Measurements from ENCODE around the gene RNF181.
"Not testable (repeated sequence)": the region's sequence is repeated elsewhere in the genome, so short reads cannot be mapped to it uniquely, and the experiment has no call there.

Gene RNF181

GRCh38 chr2:85577386-85578242 is 17.9 kb upstream of the RNF181 start, which contains the start of gene VAMP8:
Gene VAMP8 (plus strand): TSS chr2:85577586. CDS start chr2:85577647, 61 bp downstream.
- peak; percentile 66 for DNase-seq

DNA sequence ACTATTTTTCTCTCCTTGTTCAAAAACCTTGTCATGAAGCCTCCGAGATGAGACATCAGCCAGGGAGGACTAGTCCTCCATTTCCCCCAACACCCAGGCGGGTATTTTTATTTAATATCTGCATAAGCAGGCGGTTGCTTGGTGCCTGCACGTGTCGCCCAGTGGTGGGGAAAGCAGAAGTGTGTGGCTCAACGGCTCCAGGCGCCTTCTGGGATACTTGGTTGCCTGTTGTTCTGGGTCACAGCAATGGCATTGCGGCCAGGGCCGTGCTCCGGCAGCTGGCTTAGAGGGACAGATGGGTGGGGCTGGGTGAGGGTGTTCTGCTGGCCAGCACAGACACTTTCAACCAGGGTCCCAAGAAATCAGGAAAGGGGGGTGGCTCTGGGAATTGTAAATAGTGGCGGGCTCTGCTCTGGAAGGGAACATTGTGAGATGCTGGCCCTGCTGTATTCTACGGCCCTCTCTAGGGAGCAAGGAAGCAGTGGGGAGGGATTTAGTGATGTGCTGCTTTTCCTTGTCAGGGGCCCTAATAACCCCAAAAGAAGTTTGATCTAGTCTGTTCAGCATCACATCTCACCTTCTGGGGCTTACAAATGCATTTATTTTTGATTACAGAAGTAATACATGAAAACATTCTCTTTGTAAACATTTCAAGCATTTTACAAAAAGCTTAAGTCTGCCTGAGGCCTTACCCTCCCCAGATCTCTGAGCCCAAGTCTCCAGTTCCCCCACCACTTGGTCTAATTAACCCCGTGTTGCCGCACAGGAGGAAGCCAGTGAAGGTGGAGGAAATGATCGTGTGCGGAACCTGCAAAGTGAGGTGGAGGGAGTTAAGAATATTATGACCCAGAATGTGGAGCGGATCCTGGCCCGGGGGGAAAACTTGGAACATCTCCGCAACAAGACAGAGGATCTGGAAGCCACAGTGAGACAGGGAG is 17.0 kb upstream of the RNF181 start:
- DNase-seq: peak; percentile 93

DNA sequence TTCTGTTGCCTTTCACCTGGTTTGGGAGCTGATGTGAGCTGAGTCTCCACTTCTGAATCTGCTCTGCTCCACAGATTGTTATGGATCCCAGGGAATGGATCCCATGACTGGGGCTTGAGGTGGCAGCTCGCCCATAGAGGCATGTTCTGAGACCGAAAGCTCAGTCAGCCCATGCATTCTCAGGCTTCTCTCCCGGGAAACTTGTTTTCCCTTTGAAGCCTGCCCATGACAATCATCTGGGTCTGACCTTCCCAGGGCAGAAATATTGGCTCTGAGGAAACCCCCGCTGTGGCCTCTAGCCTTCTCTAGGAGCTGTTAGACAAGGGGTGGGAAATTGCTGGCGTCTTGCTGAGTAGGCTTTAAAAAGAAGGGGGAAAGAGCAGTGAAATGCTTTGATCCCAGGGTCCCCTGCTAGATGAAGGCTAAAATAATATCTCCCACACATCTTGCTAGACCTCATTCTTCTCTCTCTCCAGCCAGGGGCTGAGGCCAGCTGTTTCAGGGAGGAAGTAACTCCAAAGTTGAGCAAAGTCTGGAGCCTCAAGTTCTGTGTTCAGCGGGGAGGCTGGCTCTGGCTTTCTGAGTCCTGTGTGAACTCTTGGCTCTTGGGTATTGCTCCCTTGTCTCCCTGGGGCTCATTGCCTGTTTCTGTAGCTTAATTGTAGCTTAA is 16.1 kb upstream of the RNF181 start:
- peak; percentile 88 for DNase-seq

- DNase-seq: no peak
Measured at GRCh38 chr2:85580206-85580605, 15.3 kb upstream of the RNF181 start.

DNA sequence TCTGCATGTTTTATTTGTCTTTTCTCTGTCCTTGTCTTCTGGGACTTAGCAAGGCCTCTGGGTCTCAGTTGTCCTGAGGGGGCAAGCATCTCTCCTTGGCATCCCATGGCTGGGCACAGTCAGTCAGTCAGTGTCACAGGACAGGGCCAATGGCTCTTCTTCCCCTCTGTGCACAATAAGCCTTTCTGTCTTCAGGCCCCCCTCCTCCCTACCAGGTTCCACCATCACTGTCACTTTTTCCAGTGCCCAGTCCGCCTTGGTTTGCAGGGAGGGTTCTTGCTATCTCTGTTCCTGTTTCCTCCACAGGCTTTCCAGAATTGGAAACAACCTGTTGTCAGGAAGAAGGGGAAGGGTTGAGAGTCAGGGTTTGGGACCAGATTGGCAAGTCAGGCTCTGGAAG is 13.1 kb upstream of the RNF181 start:
- DNase-seq: no peak

DNA sequence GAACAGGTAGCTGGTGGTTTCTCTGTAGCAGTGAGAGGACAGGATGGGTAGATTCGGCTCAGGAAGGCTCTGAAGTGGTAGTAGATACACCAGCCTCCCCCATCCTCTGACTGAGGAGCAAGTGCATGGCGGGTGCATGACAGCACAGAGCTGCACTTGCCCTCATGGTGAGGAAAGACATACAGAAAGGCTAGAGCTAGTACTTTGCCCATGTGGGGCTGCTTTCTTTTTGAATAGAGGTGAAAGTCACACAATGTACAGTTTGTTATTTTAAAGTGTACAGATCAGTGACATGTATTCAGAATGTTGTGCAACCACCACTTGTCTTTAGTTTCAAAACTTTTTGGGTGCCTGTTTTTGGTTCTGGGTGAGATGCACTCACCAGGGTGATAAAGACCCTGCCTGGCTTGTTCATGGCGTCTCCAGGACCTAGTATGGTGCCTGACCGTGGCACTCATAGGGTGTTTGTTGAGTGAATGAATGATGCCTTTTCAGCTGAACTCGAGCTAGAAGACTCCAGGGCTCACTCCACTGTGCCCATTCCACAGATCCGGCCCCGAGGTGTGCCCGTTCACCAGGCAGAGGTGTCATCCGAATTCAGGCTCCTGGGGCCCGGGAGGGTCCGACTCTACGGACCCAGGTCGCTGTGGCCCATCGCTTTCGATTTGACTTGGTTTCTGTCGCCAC is 11.7 kb upstream of the RNF181 start:
- peak; percentile 26 for DNase-seq

GRCh38 chr2:85584354-85584856 is 11.1 kb upstream of the RNF181 start, which contains the start of gene VAMP5:
Gene VAMP5 (plus strand): TSS chr2:85584431. CDS start chr2:85584491, 60 bp downstream.
- DNase-seq: no peak

DNA sequence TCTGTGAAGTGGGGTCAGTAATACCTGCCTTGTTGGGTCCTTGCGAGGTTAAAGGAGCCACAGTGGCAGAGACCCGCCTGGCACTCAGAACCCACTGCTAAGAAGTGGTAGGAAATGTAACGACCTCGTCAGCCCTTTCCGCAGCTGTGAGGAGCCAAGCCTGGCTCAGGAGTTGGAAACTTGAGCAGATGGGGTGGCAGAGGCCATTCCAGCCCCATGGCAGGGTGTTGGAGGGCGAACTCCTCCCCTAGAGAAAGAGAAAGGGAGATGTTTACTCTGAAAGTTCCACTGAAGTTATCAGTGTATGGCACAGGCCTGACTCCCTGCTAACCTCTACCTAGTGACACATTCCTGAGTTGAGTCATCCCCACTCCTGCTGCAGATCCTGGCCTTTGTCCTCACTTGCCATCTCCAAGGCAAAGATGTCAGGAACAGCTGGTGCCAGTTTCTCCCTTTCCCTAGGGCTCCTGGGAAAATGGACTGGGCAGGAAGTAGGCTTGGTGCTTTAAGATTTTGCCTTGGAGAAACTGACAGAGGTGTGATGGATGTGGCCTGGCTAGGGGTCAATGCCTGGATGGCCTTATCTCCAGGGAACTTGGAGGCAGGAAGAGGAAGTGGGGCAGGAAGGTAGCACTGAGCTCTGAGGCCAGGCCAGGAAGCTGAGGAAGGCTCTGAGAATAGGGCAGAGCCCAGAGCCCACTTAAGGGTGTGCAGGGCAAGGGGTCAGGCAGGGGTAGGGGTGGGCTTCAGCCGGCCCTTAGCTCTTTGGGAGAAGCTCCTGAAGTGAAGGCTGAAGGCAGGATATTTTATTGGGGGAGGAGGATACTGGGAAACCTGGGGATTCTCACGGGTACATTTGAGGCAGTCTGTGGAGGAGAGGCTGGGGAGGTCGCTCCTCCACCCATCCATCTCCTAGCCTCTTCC is 10.4 kb upstream of the RNF181 start:
- peak; percentile 49 for DNase-seq

DNA sequence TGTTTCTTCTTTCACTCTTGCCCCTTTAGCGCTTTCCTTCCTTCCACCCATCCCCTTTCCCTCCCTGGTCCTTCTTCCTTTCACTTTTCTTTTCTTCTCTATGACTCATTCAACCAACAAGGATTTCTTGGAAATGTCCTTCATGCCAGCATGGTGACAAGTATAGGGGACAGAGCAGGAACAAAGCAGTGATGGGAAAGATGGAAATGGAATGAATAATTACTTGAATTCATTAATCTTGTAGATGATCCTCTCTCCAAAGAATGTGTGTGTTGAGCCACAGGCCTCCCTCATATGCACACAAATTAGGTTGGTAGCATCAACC is 9.8 kb upstream of the RNF181 start:
- peak; percentile 75 for DNase-seq

DNA sequence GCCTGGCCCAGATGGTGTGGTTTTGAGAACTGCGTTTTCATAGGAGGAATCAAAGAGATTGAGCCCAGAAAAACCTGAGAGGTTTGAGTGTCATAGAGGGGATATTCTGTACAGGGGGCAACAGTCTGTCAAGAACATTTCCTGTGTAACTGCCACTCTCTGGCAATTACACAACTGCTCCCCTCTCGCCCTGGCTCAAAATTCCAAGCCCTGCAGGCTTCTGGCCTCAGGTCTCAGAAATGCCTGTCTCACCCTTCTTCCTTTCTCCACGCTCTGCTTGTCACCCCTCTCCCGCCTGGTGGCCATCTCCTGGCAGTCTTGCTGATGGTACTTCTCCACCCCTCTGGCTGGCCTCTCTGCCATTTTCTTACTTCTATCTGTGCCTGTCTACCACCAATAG is 7.3 kb upstream of the RNF181 start:
- peak; percentile 35 for DNase-seq

GRCh38 chr2:85588645-85589044 is 6.9 kb upstream of the RNF181 start:
- no peak for DNase-seq

- DNase-seq: no peak
Measured at GRCh38 chr2:85589181-85589580, 6.4 kb upstream of the RNF181 start.

DNA sequence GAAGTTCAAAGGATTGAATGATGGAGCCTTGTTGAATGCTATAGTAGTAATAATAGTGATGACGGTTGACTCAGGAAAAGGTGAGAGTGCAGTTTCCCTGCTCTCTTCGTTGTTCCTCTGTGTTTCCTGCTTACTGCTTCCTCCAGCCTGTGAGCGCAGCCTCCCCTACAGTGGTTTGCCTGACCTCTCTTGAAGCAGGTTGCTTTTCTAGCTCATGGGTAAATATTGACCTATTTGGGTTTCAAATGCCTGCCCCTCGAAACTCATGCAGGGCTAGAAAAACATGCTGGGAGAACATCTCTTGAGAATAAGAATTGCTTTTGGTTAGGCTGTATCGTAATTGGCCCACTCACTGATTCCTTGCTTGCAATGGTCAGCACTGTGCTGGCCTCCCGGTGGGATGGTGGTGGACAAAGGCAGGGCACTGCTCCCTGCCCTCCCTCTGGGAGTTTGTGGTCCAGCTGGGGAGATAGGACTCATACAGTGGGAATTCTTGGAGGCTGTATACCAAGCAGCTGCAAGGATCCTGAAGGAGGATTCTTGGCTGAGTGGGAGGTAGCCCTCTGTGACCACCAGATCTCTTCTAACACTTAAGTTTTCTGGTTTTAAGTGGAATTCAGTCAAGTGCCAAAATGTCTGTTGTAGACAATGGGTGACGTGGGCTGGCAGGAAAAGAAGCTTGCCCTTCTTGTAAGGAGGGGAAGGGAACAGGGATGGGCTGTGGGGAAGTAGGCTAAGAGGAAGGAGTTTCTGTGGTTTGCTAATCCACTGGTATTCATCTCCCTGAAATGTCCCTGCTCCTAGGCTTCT is 5.4 kb upstream of the RNF181 start:
- DNase-seq: peak; percentile 69

GRCh38 chr2:85590950-85591349 is 4.6 kb upstream of the RNF181 start:
- DNase-seq: no peak

GRCh38 chr2:85591563-85591962 is 4.0 kb upstream of the RNF181 start:
- DNase-seq: no peak

GRCh38 chr2:85592299-85592698 is 3.2 kb upstream of the RNF181 start:
- not testable (repeated sequence) for DNase-seq

- DNase-seq: no peak
Measured at GRCh38 chr2:85593023-85593422, 2.5 kb upstream of the RNF181 start.

DNA sequence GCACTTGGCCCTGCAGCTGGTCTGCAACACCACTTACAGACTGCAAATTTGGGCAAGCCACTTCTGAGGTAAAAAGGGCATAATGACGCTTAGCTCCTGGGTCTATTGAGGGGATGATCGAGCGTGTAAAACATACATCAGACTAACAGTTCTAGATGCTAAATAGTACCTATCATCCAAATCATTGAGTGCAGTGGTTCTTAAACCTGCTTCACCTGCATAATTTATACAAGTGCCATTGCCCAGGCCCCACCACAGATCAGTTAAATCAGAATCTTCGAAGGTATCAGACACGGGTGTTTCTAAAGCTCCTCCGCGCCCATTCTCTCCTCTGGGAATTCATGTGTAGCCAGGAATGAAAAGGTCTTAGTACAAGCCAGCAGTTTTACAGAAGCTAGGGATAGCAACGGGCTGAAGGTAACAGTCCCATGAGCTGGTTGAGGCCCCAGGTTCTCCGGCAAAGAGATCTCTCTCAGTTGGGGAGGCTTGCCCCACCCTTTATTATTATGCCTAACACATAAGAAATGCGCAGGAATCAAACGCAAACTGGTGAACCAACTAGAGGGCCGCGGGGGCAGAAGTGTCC is 737 bp upstream of the RNF181 start:
- no peak for DNase-seq

- no peak for DNase-seq
Measured at GRCh38 chr2:85596026-85596333, 435 bp downstream of the RNF181 start.

All from MV-4-11 (cell line).